Sciatic nerve (tissue), 2 donors: ENCODE data around the gene PARD3. TPM values are rescaled to one million over a fixed set of nuclear protein-coding genes. Genes with fewer than 3 reads are reported as not detected.

Experiments used
- ATAC-seq: fragments of 200-7000 bp; cut with Tn5 transposase; one replicate; pipeline ENCODE4 v1.9.1; 2020; ENCODE audit warnings: mild to moderate bottlenecking, moderate library complexity
- DNase-seq: peaks from one replicate; pipeline ENCODE4 v3.0.0-alpha.2; 2020; ENCODE audit warnings: low spot score
- intact Hi-C: fragments of 100-400 bp; cut with DNase I; formaldehyde crosslinking; loops from one replicate; pipeline ENCODE4 v1.14.2; 2022
- total RNA-seq: library from RNA; stranded (reverse); fragmentation: NEBNext Ultra II Directional; extraction: Animal tissue kit (Norgen Biotek cat#: 25700); gene quantifications from one replicate; pipeline ENCODE4 v1.2.1, GENCODE V29; 2021
- donor health status: DM: no; HTN: no; CAD: no.
- donor health status: DM: no; HTN: no; CAD: no.

Gene PARD3
- total RNA-seq, 1 donor from 2014 or later = 46.1 TPM

DNA sequence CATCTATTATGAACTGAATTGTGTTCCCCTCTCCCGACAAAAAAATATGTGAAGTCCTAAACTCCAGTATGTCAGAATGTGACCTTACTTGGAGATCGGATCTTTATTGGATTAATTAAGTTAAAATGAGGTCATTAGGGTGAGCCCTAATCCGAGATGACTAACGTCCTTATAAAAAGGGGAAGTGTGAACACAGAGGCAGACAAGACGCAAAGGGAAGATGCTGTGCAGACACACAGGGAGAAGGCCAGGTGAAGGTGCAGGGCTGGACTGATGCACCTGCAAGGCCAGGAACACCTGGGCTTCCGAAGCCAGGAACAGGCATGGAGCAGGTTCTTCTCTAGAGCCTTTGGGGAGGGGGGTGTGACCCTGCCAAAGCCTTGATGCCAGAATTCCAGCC lies 187.8 kb downstream of the PARD3 start:
- intact Hi-C loops = no loop called here
- DNase-seq = no peak
- ATAC-seq = no peak

DNA sequence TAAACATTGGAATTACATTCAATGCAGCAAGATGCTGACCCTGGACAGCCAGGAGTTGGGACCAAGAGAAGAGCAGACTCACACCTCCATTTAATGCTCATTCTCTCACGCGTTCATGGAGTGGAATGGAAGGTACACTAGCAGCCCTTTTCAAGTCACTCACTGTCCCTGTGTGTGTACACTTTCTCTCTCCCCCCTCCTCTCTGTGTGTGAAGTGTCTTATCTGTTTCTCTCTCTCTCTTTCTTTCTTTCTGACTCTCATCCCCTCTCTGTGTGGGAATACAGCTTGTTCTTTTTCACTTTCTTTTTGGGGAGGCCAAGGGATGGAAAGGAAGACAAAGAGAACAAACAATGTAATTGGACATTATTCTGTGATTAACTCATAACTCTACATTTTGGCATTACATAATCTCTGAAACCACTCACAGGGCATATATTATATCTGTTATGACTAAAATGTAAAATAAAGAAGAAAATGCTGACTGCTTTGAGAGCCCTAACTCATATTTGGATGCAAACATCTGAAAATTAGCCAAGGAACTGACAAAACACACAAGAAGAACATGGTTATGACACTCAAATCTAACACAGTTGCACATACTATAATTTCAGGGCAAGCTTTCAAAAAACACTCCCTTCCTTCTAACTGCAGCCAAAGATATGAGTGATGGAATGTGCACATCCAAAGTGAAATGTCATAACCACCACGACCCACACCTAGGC lies 188.8 kb downstream of the PARD3 start:
- ATAC-seq (no peak), DNase-seq (no peak)
- intact Hi-C loops = no loop called here

DNA sequence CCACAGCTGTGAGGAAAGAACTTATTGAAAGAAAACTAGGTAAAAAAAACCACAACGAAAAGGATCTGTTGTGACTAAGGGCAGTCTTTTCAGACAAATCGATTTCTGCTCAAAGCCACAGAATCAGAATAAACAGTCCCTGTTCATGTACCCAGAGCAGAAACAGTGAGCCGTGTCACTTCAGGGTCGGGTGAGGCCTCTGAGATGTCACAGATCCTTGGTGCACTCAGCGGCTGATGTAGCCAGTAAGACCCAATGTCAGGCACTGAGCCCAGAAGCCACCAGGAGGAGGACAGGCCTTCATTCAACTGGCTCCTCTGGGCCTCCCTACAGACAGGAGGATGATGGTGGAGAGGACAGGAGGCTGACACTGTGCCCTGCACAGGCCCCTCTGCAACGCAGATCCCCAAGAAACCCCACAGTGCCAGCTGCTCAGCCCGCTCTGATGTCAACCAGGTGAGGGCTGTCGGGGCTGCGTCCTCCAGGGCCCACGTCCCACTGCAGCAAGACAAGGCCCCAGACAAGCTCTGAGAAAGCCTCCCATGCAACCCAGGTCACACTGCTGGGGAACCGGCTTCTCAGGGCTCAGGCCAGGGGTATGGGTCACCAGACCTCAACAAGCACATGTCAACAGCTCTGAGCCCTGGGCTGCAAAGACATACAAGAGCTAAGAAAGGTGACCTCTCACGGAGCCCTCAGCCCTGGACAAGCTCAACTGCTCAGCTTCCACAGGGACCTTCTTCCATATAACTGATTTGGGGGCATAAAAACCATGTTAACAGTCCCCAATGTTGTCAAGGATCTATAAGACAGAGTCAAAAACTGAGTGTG lies 190.6 kb downstream of the PARD3 start:
- intact Hi-C loops = no loop called here
- peak; percentile 4 for ATAC-seq
- no peak for DNase-seq

DNA sequence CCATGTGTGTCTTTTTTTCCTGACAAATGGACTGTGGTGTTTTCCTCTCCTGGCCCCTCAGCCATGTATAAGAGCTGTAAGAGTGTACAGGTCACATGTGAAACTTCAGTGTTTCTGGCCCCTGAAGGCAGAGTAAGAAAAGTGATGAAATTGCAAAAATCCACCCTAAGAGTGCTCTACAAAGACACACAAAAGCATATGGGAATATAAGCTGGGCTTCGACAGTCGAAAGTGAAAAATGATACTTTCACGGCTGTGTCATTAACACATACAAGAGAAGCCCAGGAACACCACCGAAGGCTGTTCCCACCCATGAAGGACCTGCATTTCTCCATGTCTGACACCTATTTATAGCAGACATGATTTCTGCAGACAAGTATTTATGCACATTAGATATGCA lies 192.2 kb downstream of the PARD3 start:
- ATAC-seq = no peak
- intact Hi-C loops = no loop called here
- DNase-seq = no peak

DNA sequence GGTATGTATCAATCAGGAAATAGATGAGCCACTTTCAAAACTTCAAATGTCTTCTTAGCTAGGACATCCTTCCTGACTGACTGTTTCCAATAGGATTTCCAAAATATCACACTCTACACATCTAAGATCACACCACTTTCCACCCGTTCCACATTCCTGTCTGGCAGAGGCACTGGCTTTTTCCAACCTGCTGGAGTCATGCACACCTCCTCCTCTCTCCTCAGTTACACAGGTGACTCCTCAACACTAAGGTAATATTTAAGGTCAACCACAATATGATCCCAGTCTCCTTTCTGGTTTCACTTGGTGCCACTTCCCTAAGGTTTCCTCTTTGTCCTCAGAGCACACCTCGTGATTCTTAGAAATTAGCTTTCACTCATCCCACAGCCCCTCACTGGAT lies 196.5 kb downstream of the PARD3 start:
- ATAC-seq = no peak
- no peak for DNase-seq
- intact Hi-C loops = no loop called here

DNA sequence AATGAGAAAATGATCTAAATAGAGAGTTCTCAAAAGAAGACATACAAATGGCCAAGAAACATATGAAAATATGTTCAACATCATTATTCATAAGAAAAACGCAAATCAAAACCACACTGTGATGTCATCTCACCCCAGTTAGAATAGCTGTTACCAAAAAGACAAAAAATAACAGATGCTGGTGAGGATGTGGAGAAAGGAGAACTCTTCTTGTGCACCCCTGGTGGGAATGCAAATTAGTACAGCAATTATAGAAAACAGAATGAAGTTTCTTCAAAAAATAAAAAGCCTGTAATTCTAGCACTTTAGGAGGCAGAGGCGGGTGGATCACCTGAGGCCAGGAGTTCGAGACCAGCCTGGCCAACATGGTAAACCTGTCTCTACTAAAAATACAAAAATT lies 199.3 kb downstream of the PARD3 start:
- intact Hi-C loops = no loop called here
- DNase-seq (no peak), ATAC-seq (no peak)

GRCh38 chr10:34613491-34613890 lies 201.6 kb downstream of the PARD3 start:
- intact Hi-C loops = no loop called here
- ATAC-seq (no peak), DNase-seq (no peak)

DNA sequence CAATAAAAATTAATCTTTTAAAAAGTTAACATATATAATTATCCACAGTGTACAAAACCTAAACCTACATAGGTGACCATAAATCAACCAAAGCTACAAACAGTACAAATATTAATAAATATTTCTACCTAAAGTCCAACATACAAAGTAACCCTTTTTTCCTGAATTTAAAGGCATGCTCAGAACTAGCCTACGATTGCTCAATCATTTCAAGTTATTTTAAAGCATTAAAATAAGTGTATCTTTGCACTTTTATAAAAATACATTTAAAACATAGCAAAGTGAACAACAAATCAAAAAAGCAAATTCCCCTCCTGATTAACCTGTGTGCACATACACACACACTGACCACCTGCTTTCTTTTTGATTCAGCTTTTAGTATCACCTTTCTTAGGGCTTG lies 202.2 kb downstream of the PARD3 start:
- no peak for DNase-seq
- intact Hi-C loops = no loop called here

GRCh38 chr10:34612446-34612845 lies 202.7 kb downstream of the PARD3 start:
- intact Hi-C loops = no loop called here
- ATAC-seq (no peak), DNase-seq (no peak)

More for the DNA sequence above, 202.2 kb downstream of the PARD3 start:
- ATAC-seq = no peak

- no peak for ATAC-seq
- DNase-seq = no peak
- intact Hi-C loops = no loop called here
Observed at GRCh38 chr10:34609287-34609940, 205.7 kb downstream of the PARD3 start.

DNA sequence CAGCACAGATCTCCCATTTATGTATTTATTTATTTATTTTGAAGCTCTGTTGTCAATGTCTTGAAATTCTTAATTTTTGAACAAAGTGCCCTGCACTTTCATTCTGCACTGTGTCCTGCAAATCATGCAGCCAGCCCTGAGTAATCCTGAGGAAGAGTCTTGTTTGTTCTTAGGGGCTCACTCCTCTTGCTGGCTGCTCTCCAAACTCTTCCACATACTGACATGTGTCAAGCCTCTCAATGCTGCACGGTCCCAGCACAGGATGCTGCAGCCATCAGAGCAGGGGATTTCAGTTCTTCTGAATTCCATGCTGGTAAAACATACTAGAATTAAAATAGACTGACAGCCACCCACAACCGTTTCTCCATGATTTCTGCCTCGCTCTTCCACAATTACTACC lies 207.2 kb downstream of the PARD3 start:
- DNase-seq = no peak
- no peak for ATAC-seq
- intact Hi-C loops = no loop called here

DNA sequence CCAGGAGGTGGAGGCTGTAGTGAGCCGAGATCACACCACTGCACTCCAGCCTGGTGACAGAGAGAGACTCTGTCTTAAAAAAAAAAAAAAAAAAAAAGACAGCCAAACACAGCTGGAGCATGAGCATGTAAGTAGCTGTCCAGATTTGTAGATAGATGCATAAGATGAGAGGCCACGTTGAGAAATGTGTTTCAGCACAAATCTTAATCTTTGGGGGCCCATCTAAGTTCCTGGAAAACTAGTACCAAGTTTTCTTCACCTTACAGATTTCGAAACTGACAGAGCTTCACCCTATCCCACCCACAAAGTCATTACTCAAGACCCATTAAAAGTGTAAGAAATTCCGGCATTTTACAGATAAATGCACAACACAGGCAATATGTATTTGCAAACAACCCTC lies 208.2 kb downstream of the PARD3 start:
- no peak for DNase-seq
- ATAC-seq = no peak
- intact Hi-C loops = no loop called here

GRCh38 chr10:34602478-34602877 lies 212.6 kb downstream of the PARD3 start:
- intact Hi-C loops = no loop called here
- DNase-seq (no peak), ATAC-seq (no peak)

DNA sequence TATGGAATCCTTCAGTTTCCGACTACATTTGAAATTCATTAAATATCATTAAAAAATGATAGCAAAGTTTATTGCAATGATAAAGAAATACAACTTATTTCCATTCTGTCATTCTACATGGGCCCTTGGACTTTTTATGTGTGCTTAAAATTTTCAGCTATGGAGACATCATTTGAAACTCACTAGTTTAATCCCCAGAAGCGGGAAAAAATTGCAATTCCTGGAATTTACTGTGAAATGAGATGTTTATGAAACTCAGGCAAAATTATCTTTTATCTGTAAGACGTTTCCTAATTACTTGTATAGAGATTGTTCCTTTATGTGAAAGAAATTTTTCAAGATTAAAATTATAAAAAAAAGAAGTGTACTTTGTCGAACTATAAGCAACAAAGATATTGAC lies 213.4 kb downstream of the PARD3 start:
- DNase-seq = no peak
- no peak for ATAC-seq
- intact Hi-C loops = no loop called here

DNA sequence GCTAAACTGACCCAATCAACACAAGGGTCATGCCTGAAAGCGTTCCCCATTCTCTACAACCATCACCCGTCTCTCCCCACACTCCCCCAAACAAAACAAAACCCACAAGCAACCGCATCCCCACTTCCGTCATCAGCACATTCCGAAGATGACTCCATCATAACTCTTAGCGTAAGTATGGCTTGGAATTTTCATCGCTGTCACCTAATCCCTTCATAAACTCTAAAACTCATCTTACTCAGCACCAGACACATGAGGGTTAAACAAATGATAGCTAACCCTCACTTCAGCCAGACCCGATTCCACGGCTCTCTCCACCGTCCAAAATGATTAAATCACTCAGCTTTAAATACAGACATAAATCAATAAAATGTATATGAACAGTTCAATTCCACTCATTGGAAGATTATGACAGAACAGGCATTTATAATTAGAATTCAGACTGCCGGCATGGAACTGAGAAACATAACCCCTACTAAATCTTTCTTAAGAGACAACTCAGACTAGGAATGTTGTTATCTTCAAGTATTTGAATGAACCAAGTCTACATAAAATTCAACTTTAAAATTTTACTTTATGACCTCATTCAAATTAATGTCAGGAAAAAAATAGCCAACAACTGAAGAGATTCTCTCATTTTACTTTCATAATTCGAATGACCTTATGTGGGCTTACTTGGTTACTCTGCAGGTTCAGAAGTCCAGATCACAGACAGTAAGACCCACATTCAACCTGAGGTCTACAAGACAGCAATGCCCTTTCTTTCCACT lies 215.9 kb downstream of the PARD3 start:
- no peak for DNase-seq
- no peak for ATAC-seq
- intact Hi-C loops = no loop called here

GRCh38 chr10:34596351-34596750 lies 218.7 kb downstream of the PARD3 start:
- no peak for ATAC-seq
- no peak for DNase-seq
- intact Hi-C loops = no loop called here

- ATAC-seq (no peak), DNase-seq (no peak)
- intact Hi-C loops = no loop called here
Observed at GRCh38 chr10:34593930-34594329, 221.2 kb downstream of the PARD3 start.

- intact Hi-C loops = no loop called here
- no peak for ATAC-seq
- DNase-seq = no peak
Observed at GRCh38 chr10:34593374-34593890, 221.7 kb downstream of the PARD3 start.

DNA sequence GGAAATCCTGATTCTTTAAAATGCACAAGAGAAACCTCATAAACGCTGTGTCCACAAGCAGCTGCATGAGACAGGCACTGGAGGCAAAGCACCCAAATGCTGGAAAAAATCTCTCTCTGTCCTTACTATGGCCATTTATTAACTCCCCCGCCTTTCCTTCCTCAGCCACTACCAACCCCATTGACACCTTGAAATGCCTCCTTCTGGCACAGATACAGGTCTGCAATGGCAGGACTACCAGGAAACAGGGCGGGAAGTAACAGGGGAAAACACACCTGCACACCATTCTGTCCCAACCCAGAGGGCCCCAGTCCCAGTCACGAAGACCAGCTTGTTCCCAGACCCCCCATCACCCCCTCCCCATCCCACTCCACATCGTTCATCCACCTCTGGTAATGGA lies 224.3 kb downstream of the PARD3 start:
- ATAC-seq = no peak
- intact Hi-C loops = no loop called here

More for the DNA sequence above, 224.3 kb downstream of the PARD3 start:
- no peak for DNase-seq
